Measurements from ENCODE around the gene PRKAA2.

DNA sequence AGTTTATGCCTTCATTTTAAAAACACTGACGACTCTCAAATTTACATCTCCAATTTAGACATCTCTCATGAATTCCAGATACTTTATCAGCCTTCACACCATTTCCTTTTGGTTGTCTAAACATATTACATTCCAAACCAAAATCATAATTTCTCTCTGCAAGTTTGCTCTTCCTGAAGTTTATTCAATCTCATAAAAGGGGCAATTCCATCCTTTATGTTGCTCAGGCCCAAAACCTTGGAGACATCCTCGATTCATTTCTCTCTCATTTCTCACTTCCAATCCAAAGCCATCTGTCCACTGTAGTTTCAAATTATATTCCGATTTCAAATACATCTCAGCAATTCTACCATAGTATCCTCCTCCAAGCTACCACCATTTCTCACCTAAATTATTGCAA is 100.1 kb downstream of the PRKAA2 start:
- TF ChIP-seq EP300 (IDR thresholded peaks at IDR 0.05): no peak
- TF ChIP-seq, protein P1, sequence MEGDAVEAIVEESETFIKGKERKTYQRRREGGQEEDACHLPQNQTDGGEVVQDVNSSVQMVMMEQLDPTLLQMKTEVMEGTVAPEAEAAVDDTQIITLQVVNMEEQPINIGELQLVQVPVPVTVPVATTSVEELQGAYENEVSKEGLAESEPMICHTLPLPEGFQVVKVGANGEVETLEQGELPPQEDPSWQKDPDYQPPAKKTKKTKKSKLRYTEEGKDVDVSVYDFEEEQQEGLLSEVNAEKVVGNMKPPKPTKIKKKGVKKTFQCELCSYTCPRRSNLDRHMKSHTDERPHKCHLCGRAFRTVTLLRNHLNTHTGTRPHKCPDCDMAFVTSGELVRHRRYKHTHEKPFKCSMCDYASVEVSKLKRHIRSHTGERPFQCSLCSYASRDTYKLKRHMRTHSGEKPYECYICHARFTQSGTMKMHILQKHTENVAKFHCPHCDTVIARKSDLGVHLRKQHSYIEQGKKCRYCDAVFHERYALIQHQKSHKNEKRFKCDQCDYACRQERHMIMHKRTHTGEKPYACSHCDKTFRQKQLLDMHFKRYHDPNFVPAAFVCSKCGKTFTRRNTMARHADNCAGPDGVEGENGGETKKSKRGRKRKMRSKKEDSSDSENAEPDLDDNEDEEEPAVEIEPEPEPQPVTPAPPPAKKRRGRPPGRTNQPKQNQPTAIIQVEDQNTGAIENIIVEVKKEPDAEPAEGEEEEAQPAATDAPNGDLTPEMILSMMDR (IDR thresholded peaks at IDR 0.05): no peak

All from suprapubic skin (tissue), 3 donors.